HEK293 (cell line): ENCODE data around the gene PTCD1.
A peak's percentile ranks its signal among the peaks of the same experiment; 100 is the strongest.
"Not testable (repeated sequence)": the region's sequence is repeated elsewhere in the genome, so short reads cannot be mapped to it uniquely, and the experiment has no call there.

Source experiments
- CTCF ChIA-PET: fragments of 350-600 bp; formaldehyde crosslinking; extraction: SDS; loops from one replicate; lab custom pipeline; 2021; ENCODE audit warnings: antibody characterized with exemption; lab: Yijun Ruan, JAX
- POLR2A ChIA-PET: fragments of 300-600 bp; formaldehyde crosslinking; extraction: SDS; loops from one replicate; lab custom pipeline; 2020; ENCODE audit warnings: antibody characterized with exemption, inconsistent platforms; lab: Yijun Ruan, JAX
- H3K27ac ChIP-seq: fragments of 200-500 bp; sonication (Bioruptor generic); 2 replicates; pipeline ENCODE4 v1.5.1; 2014; ENCODE audit warnings: low read depth, low read length, control low read depth, inconsistent platforms; ENCODE audit errors: extremely low read depth
- H3K36me3 ChIP-seq, 2 experiments: fragments of 200-500 bp in 1 of 2; sonication (Bioruptor generic) in 1 of 2; 1 replicate in 1 of 2; 2 replicates in 1 of 2; pipeline ENCODE4 v1.5.1; 2014 to 2017; ENCODE audit warnings: inconsistent platforms in 2 of 2, low read length in 2 of 2; ENCODE audit not compliant: control insufficient read depth in 2 of 2, insufficient read depth in 1 of 2
- H3K4me1 ChIP-seq: fragments of 200-500 bp; sonication (Bioruptor generic); 2 replicates; pipeline ENCODE4 v1.5.1; 2014; ENCODE audit warnings: mild to moderate bottlenecking, low read length, inconsistent platforms; ENCODE audit not compliant: control insufficient read depth, insufficient read depth
- H3K4me3 ChIP-seq: 2 replicates; pipeline ENCODE4 v1.5.1; 2011; ENCODE audit warnings: low read depth, mild to moderate bottlenecking, control low read depth, low read length, moderate library complexity
- H3K9me3 ChIP-seq: fragments of 200-500 bp; sonication (Bioruptor generic); 2 replicates; pipeline ENCODE4 v1.5.1; 2014; ENCODE audit warnings: low read depth, low read length, inconsistent platforms; ENCODE audit not compliant: control insufficient read depth, insufficient read depth
- GFI1B ChIP-seq: fragments of 450-650 bp; formaldehyde crosslinking; IDR thresholded peaks from 2 replicates; pipeline ENCODE4 v1.5.1; 2016; ENCODE audit warnings: missing biosample characterization, missing genetic modification characterization
- HOXD13 ChIP-seq: sonication (generic); formaldehyde crosslinking; IDR thresholded peaks from 2 replicates; pipeline ENCODE4 v1.8.0; 2022; ENCODE audit warnings: missing genetic modification reagents, borderline replicate concordance
- KLF7 ChIP-seq: fragments of 450-650 bp; formaldehyde crosslinking; IDR thresholded peaks from 2 replicates; pipeline ENCODE4 v1.5.1; 2016; ENCODE audit warnings: missing biosample characterization, missing genetic modification characterization, borderline replicate concordance
- RBAK ChIP-seq: fragments of 450-650 bp; formaldehyde crosslinking; IDR thresholded peaks from 2 replicates; pipeline ENCODE4 v1.5.1; 2016; ENCODE audit warnings: missing biosample characterization, missing genetic modification characterization
- YY2 ChIP-seq: fragments of 450-650 bp; formaldehyde crosslinking; IDR thresholded peaks from 2 replicates; pipeline ENCODE4 v1.5.1; 2016; ENCODE audit warnings: missing biosample characterization, missing genetic modification characterization
- ZBTB17 ChIP-seq: fragments of 450-650 bp; formaldehyde crosslinking; IDR thresholded peaks from 2 replicates; pipeline ENCODE4 v1.5.1; 2016; ENCODE audit warnings: missing biosample characterization, missing genetic modification characterization
- ZBTB21 ChIP-seq: fragments of 450-650 bp; formaldehyde crosslinking; IDR thresholded peaks from 2 replicates; pipeline ENCODE4 v1.5.1; 2017; ENCODE audit warnings: missing biosample characterization, missing genetic modification characterization
- ZFP41 ChIP-seq: fragments of 450-650 bp; formaldehyde crosslinking; IDR thresholded peaks from 2 replicates; pipeline ENCODE4 v1.5.1; 2016; ENCODE audit warnings: missing biosample characterization, missing genetic modification characterization, borderline replicate concordance
- ZNF121 ChIP-seq: fragments of 450-650 bp; formaldehyde crosslinking; IDR thresholded peaks from 2 replicates; pipeline ENCODE4 v1.5.1; 2016; ENCODE audit warnings: missing biosample characterization, missing genetic modification characterization
- ZNF16 ChIP-seq: fragments of 450-650 bp; formaldehyde crosslinking; IDR thresholded peaks from 2 replicates; pipeline ENCODE4 v1.5.1; 2016; ENCODE audit warnings: low read depth, missing biosample characterization, missing genetic modification characterization
- ZNF19 ChIP-seq: fragments of 450-650 bp; formaldehyde crosslinking; IDR thresholded peaks from 2 replicates; pipeline ENCODE4; 2016; ENCODE audit warnings: missing biosample characterization, missing genetic modification characterization, low read depth
- ZNF335 ChIP-seq: fragments of 450-650 bp; formaldehyde crosslinking; conservative IDR thresholded peaks from 2 replicates; pipeline ENCODE4 v1.5.1; 2016; ENCODE audit warnings: missing biosample characterization, missing genetic modification characterization
- ZNF341 ChIP-seq: fragments of 450-650 bp; formaldehyde crosslinking; IDR thresholded peaks from 2 replicates; pipeline ENCODE4; 2016; ENCODE audit warnings: low read depth, missing biosample characterization, missing genetic modification characterization
- ZNF501 ChIP-seq: fragments of 450-650 bp; formaldehyde crosslinking; IDR thresholded peaks from 2 replicates; pipeline ENCODE4 v1.5.1; 2016; ENCODE audit warnings: missing biosample characterization, missing genetic modification characterization
- ZNF514 ChIP-seq: fragments of 450-650 bp; formaldehyde crosslinking; IDR thresholded peaks from 2 replicates; pipeline ENCODE4 v1.5.1; 2016; ENCODE audit warnings: missing biosample characterization, missing genetic modification characterization
- ZNF529 ChIP-seq: fragments of 450-650 bp; formaldehyde crosslinking; IDR thresholded peaks from 2 replicates; pipeline ENCODE4 v1.5.1; 2017; ENCODE audit warnings: missing genetic modification characterization, missing biosample characterization; ENCODE audit not compliant: insufficient replicate concordance
- ZNF530 ChIP-seq: fragments of 450-650 bp; formaldehyde crosslinking; IDR thresholded peaks from 2 replicates; pipeline ENCODE4 v1.5.1; 2016; ENCODE audit warnings: low read depth, missing biosample characterization, missing genetic modification characterization
- ZNF561 ChIP-seq: fragments of 450-650 bp; IDR thresholded peaks from 2 replicates; pipeline ENCODE4 v1.5.1; 2018; ENCODE audit warnings: missing biosample characterization, missing genetic modification characterization, borderline replicate concordance
- ZNF76 ChIP-seq: fragments of 450-650 bp; formaldehyde crosslinking; IDR thresholded peaks from 2 replicates; pipeline ENCODE4; 2016; ENCODE audit warnings: low read depth, missing biosample characterization, missing genetic modification characterization, borderline replicate concordance
- ZSCAN16 ChIP-seq: fragments of 450-650 bp; formaldehyde crosslinking; IDR thresholded peaks from 2 replicates; pipeline ENCODE4 v1.5.1; 2016; ENCODE audit warnings: missing biosample characterization, missing genetic modification characterization
- TF ChIP-seq, protein P1 (sequence below): fragments of 450-650 bp; formaldehyde crosslinking; IDR thresholded peaks from 2 replicates; pipeline ENCODE4 v1.5.1; 2017; ENCODE audit warnings: missing biosample characterization, missing genetic modification characterization
- TF ChIP-seq, protein P2 (sequence below): fragments of 450-650 bp; IDR thresholded peaks from 2 replicates; pipeline ENCODE4 v1.5.1; 2018; ENCODE audit warnings: missing biosample characterization, missing genetic modification characterization
- TF ChIP-seq, protein P3 (sequence below): fragments of 450-650 bp; formaldehyde crosslinking; IDR thresholded peaks from 2 replicates; pipeline ENCODE4; 2016; ENCODE audit warnings: missing biosample characterization, missing genetic modification characterization

The PTCD1 gene

DNA sequence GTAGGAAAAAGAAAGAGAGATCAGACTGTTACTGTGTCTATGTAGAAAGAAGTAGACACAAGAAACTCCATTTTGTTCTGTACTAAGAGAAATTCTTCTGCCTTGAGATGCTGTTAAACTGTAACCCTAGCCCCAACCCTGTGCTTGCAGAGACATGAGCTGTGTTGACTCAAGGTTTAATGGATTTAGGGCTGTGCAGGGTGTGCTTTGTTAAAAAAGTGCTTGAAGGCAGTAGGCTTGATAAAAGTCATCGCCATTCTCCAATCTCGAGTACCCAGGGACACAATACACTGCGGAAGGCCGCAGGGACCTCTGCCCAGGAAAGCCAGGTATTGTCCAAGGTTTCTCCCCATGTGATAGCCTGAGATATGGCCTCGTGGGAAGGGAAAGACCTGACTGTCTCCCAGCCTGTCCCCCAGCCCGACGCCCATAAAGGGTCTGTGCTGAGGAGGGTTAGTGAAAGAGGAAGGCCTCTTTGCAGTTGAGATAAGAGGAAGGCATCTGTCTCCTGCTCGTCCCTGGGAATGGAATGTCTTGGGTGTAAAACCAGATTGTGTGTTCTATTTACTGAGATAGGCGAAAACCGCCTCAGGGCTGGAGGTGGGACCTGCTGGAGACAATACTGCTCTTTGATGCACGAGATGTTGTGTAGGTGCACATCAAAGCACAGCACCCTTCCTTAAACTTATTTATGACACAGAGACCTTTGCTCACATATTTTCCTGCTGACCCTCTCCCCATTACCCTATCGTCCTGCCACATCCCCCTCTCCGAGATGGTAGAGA lies 6.7 kb downstream of the PTCD1 start:
- H3K9me3 ChIP-seq, H3K27ac ChIP-seq, H3K4me3 ChIP-seq, POLR2A ChIA-PET, CTCF ChIA-PET, H3K4me1 ChIP-seq: not testable (repeated sequence)
- H3K36me3 ChIP-seq: peaks cover 42 to 67% of the 10 kb centered on the region in 2 experiments

DNA sequence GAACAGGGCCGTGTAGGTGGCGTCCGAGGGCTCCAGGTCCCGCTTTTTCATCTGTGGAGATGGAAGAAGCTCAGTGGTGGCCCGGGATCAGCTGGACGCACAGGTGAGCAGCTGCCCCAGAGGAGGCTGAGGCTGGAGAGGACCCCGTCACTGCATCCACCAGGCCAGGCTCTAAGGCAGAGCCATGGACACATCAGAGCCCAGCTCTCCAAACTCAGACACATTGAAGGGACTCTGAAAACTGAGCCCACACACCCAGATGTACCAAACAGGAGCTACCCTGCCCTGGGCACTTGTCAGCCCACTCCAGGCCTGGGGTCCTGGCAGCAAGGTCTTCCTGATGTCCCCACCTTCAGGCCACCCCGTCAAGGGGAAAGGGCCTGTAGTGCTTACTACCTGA lies 8.8 kb downstream of the PTCD1 start:
- Histone ChIP-seq H3K36me3 (peaks cover 30 to 68% of the 10 kb centered on the region in 2 experiments), H3K9me3 (no peaks in the 10 kb centered on the region), H3K4me3 (no peak overlapping the region), H3K27ac (no peak overlapping the region), H3K4me1 (no peaks in the 10 kb centered on the region)
- CTCF ChIA-PET: no interaction called here
- TF ChIP-seq ZNF16 (tag by site-specific recombination) (no peak), KLF7 (tag by site-specific recombination) (no peak), ZNF529 (tag by site-specific recombination) (no peak), ZNF501 (tag by site-specific recombination) (no peak), ZNF341 (no peak)
- TF ChIP-seq, protein P1, sequence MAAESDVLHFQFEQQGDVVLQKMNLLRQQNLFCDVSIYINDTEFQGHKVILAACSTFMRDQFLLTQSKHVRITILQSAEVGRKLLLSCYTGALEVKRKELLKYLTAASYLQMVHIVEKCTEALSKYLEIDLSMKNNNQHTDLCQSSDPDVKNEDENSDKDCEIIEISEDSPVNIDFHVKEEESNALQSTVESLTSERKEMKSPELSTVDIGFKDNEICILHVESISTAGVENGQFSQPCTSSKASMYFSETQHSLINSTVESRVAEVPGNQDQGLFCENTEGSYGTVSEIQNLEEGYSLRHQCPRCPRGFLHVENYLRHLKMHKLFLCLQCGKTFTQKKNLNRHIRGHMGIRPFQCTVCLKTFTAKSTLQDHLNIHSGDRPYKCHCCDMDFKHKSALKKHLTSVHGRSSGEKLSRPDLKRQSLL (tag by site-specific recombination): no peak
- TF ChIP-seq, protein P2, sequence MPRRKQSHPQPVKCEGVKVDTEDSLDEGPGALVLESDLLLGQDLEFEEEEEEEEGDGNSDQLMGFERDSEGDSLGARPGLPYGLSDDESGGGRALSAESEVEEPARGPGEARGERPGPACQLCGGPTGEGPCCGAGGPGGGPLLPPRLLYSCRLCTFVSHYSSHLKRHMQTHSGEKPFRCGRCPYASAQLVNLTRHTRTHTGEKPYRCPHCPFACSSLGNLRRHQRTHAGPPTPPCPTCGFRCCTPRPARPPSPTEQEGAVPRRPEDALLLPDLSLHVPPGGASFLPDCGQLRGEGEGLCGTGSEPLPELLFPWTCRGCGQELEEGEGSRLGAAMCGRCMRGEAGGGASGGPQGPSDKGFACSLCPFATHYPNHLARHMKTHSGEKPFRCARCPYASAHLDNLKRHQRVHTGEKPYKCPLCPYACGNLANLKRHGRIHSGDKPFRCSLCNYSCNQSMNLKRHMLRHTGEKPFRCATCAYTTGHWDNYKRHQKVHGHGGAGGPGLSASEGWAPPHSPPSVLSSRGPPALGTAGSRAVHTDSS: no peak
- POLR2A ChIA-PET: interaction anchor here (1.8 kb wide), 2 partner anchors 9 to 21 kb away, joined by 8 to 9 read pairs; partner anchors contain the start of genes BUD31, CPSF4, PDAP1 and PTCD1

DNA sequence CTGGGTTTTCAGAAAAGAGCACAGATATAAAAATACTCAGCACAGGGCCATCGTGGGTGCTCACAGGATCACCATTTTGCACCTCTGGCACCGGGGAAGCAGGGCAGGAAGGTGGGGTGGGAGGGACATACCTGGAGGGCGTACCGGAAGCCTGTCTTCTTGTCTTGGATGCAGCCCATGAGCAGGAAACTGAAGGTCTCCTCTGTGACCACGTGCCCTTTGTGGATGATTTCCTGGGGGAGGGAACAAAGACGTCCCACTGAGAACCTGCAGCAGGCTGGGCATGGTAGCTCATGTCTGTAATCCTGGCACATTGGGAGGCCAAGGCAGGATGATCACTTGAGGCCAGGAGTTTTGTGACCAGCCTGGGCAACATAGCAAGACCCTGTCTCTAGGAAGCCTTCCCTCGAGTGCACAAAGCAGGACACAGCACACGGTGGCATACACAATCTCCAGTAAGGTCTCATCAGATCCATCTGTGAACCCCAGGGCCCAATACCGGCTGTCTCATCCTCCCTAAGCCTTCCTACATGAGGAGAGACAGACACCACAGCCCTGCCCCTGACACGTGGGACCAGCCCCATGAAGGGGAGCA lies 9.5 kb downstream of the PTCD1 start:
- H3K4me1 ChIP-seq: no peaks in the 10 kb centered on the region
- H3K36me3 ChIP-seq: peaks cover 24 to 68% of the 10 kb centered on the region in 2 experiments
- POLR2A ChIA-PET: interaction anchor here (1.8 kb wide), 2 partner anchors 9 to 20 kb away, joined by 8 to 9 read pairs; partner anchors contain the start of genes BUD31, CPSF4, PDAP1 and PTCD1
- H3K27ac ChIP-seq: no peak overlapping the region
- TF ChIP-seq GFI1B (tag by site-specific recombination) (no peak), ZNF121 (tag by site-specific recombination) (peak; percentile 75)
- H3K4me3 ChIP-seq: no peak overlapping the region
- no peaks in the 10 kb centered on the region for H3K9me3 ChIP-seq
- CTCF ChIA-PET: no interaction called here

DNA sequence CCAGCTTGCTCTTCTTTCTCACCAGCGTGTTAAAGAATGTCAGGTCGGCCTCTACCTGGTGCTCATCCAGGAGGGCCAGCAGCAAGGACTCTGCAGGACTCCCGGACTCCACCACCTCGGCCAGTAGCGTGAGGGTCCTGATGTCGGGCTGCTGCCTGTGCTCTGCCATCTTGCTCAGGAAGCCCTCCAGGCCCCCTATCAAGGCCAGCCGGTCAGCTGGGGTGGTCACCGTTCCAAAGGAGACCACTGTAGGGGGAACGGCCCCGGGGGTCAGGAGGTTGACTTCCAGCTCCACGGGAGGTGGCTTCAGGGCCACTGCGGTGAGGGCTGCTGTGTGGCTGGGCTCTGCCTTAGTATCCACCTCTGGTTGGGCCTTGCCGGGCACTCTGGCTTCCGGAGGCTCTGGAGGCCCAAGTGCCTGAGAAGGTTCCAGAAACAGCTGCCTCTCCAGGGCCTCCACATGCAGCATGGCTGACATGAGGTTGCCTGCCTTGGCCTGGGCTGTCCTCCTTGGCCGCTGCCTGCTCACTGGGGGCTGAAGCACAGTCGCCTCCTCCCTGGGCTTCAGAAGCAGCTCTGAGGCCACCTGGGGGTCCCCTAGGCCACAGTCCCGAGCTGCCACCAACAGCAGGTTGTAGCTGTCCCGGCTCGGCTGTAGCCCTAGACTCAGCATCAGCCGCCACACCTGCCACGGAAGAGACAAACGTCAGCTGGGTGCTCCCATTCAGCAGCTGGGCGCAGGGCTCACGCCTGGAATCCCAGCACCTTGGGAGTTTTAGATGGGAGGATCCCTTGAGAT lies 13.5 kb downstream of the PTCD1 start:
- ChIA-PET POLR2A (no interaction called here), CTCF (no interaction called here)
- Histone ChIP-seq H3K4me3 (no peak overlapping the region), H3K9me3 (no peaks in the 10 kb centered on the region), H3K4me1 (no peaks in the 10 kb centered on the region), H3K27ac (no peak overlapping the region), H3K36me3 (peaks cover 20 to 70% of the 10 kb centered on the region in 2 experiments; a peak in 2 of 3 replicates)
- TF ChIP-seq, protein P3, sequence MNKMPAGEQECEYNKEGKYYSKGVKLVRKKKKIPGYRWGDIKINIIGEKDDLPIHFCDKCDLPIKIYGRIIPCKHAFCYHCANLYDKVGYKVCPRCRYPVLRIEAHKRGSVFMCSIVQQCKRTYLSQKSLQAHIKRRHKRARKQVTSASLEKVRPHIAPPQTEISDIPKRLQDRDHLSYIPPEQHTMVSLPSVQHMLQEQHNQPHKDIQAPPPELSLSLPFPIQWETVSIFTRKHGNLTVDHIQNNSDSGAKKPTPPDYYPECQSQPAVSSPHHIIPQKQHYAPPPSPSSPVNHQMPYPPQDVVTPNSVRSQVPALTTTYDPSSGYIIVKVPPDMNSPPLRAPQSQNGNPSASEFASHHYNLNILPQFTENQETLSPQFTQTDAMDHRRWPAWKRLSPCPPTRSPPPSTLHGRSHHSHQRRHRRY (tag by site-specific recombination): no peak
- no peak for TF ChIP-seq ZNF335 (tag by site-specific recombination)
- TF ChIP-seq RBAK (tag by site-specific recombination): no peak
- no peak for TF ChIP-seq YY2 (tag by site-specific recombination)
- TF ChIP-seq HOXD13: no peak
- no peak for TF ChIP-seq ZNF19 (tag by site-specific recombination)
- no peak for TF ChIP-seq ZSCAN16
- no peak for TF ChIP-seq ZNF530 (tag by site-specific recombination)
- no peak for TF ChIP-seq ZNF76 (tag by site-specific recombination)
- TF ChIP-seq ZBTB17 (tag by site-specific recombination): no peak
- no peak for TF ChIP-seq ZFP41
- TF ChIP-seq ZBTB21 (tag by site-specific recombination): no peak
- TF ChIP-seq ZNF514 (tag by site-specific recombination): no peak
- no peak for TF ChIP-seq ZNF561 (tag by site-specific recombination)
